Measurements from ENCODE around the gene ICE1.
A peak's percentile ranks its signal among the peaks of the same experiment; 100 is the strongest.

The ICE1 gene

DNA sequence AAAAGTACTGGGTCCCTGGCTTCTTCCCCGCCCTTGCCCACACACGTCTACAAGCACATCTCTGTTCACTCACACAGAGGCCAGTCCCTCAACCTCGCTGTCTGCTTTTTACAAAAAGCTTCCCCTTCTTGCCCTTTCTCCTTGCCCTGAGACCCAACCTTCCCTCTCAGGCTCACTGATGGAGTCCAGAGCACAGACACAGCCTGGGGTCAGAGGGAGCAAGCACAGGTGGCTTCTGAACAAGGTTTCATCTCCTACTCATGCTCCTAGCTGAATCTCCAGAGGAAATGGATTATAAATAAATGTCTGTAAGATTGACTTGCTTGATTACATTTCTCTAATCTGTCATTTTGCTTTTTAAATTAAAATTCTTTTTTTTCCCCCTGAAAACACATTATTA is 101.8 kb downstream of the ICE1 start:
- Histone ChIP-seq H3K4me2 (ENCODE audit: insufficient read depth, low read length) (no peak overlapping the region), H2AFZ (ENCODE audit: low read depth, low read length) (peak overlapping the region; percentile 79), H3K27ac (ENCODE audit: low read length) (no peak overlapping the region), H4K20me1 (ENCODE audit: insufficient read depth, low read length) (no peaks in the 10 kb centered on the region), H3K4me3 (ENCODE audit: low read depth in 1 of 2, low read length in 2 of 2) (no peak overlapping the region), H3K9me3 (ENCODE audit: insufficient read depth, low read length, severe bottlenecking) (peaks cover 3% of the 10 kb centered on the region), H3K79me2 (ENCODE audit: insufficient read depth, low read length) (no peaks in the 10 kb centered on the region), H3K36me3 (ENCODE audit: insufficient read depth, low read length) (no peaks in the 10 kb centered on the region), H3K9ac (ENCODE audit: low read depth, low read length) (no peak overlapping the region), H3K27me3 (ENCODE audit: insufficient read depth, low read length, poor library complexity) (no peaks in the 10 kb centered on the region), H3K4me1 (ENCODE audit: insufficient read depth, low read length) (peaks cover 9% of the 10 kb centered on the region)
- TF ChIP-seq, protein P1, sequence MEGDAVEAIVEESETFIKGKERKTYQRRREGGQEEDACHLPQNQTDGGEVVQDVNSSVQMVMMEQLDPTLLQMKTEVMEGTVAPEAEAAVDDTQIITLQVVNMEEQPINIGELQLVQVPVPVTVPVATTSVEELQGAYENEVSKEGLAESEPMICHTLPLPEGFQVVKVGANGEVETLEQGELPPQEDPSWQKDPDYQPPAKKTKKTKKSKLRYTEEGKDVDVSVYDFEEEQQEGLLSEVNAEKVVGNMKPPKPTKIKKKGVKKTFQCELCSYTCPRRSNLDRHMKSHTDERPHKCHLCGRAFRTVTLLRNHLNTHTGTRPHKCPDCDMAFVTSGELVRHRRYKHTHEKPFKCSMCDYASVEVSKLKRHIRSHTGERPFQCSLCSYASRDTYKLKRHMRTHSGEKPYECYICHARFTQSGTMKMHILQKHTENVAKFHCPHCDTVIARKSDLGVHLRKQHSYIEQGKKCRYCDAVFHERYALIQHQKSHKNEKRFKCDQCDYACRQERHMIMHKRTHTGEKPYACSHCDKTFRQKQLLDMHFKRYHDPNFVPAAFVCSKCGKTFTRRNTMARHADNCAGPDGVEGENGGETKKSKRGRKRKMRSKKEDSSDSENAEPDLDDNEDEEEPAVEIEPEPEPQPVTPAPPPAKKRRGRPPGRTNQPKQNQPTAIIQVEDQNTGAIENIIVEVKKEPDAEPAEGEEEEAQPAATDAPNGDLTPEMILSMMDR (IDR thresholded peaks at IDR 0.05; ENCODE audit: borderline replicate concordance, extremely low read depth, low read length, poor library complexity, severe bottlenecking), result no peak
- TF ChIP-seq EZH2 (IDR thresholded peaks at IDR 0.05; ENCODE audit: borderline replicate concordance, low read depth, low read length, severe bottlenecking), result no peak
- DNase-seq (no peak), ATAC-seq (ENCODE audit: insufficient read depth, low read depth) (no peak)

DNA sequence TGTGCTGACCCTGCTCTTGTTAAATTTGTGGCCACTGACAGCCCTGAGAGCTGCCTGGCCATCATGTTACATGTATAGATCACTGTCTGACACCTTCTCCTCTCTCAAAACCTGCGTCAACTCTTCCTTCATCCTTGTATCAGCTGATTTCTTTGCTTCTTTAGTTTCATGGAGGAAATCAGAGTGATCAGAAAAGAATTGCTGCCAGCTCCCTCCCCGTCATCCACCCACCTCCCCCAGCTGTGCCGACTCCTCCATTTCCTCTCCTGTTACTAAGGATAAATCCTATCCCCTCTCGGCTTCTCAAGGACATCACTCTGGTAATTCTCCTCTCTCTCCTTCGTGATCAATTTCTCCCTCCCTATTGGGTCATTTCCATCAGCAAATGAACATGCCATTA is 108.9 kb downstream of the ICE1 start:
- Histone ChIP-seq H3K27ac (ENCODE audit: low read length) (no peak overlapping the region), H3K4me1 (ENCODE audit: insufficient read depth, low read length) (no peaks in the 10 kb centered on the region), H3K4me2 (ENCODE audit: insufficient read depth, low read length) (no peak overlapping the region), H3K9ac (ENCODE audit: low read depth, low read length) (no peak overlapping the region), H3K9me3 (ENCODE audit: insufficient read depth, low read length, severe bottlenecking) (no peaks in the 10 kb centered on the region), H4K20me1 (ENCODE audit: insufficient read depth, low read length) (no peaks in the 10 kb centered on the region), H3K36me3 (ENCODE audit: insufficient read depth, low read length) (no peaks in the 10 kb centered on the region), H3K4me3 (ENCODE audit: low read depth in 1 of 2, low read length in 2 of 2) (no peak overlapping the region), H3K79me2 (ENCODE audit: insufficient read depth, low read length) (no peaks in the 10 kb centered on the region), H2AFZ (ENCODE audit: low read depth, low read length) (no peak overlapping the region), H3K27me3 (ENCODE audit: insufficient read depth, low read length, poor library complexity) (peaks cover 5% of the 10 kb centered on the region)
- ATAC-seq (ENCODE audit: insufficient read depth, low read depth), result no peak
- TF ChIP-seq EZH2 (IDR thresholded peaks at IDR 0.05; ENCODE audit: borderline replicate concordance, low read depth, low read length, severe bottlenecking), result no peak
- TF ChIP-seq, protein P1 (IDR thresholded peaks at IDR 0.05; ENCODE audit: borderline replicate concordance, extremely low read depth, low read length, poor library complexity, severe bottlenecking), result no peak
- no peak for DNase-seq

DNA sequence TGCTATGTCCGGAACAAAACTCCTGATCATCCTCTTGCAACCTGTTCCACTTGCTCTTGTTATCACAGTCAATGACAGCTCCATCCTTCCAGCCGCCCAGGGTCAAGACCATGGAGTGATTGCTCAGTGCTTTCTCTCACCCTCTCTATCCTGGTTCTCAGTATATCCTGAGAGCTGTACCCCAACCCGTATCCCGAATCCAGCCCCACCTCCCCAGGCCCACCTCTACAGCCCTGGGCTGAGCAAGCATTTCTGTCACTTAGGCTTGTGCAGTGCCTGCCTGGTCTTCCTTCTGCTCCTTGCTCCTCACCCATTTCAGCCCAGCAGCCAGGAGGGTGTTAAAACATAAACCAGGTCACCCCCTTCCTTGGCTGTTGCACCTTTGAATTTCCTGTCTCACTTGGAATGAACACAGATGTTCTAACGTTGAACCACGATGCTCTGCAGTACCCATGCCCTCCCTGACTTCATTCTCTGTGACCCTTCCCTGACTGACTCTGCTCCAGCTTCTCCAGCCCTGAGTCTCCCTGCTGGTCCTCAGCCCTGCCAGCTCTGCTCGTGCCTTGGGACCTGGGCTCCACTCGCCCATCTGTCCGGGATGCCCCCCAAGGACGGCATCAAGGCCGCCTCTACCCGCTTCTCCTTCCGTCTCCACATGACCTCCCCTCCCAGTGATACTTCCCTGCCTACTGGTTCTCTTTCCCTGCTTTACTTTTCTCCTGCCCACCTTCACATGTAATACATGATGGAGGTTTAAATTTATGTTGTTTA is 110.0 kb downstream of the ICE1 start:
- TF ChIP-seq, protein P1 (IDR thresholded peaks at IDR 0.05; ENCODE audit: borderline replicate concordance, extremely low read depth, low read length, poor library complexity, severe bottlenecking), result no peak
- no peak for TF ChIP-seq EZH2 (IDR thresholded peaks at IDR 0.05; ENCODE audit: borderline replicate concordance, low read depth, low read length, severe bottlenecking)
- Histone ChIP-seq H3K27ac (ENCODE audit: low read length) (no peak overlapping the region), H3K9ac (ENCODE audit: low read depth, low read length) (no peak overlapping the region), H3K36me3 (ENCODE audit: insufficient read depth, low read length) (no peaks in the 10 kb centered on the region), H3K4me3 (ENCODE audit: low read depth in 1 of 2, low read length in 2 of 2) (no peak overlapping the region), H3K79me2 (ENCODE audit: insufficient read depth, low read length) (no peaks in the 10 kb centered on the region), H4K20me1 (ENCODE audit: insufficient read depth, low read length) (no peaks in the 10 kb centered on the region), H3K4me2 (ENCODE audit: insufficient read depth, low read length) (no peak overlapping the region), H3K9me3 (ENCODE audit: insufficient read depth, low read length, severe bottlenecking) (no peaks in the 10 kb centered on the region), H3K27me3 (ENCODE audit: insufficient read depth, low read length, poor library complexity) (peaks cover 5% of the 10 kb centered on the region), H2AFZ (ENCODE audit: low read depth, low read length) (no peak overlapping the region), H3K4me1 (ENCODE audit: insufficient read depth, low read length) (no peaks in the 10 kb centered on the region)
- ATAC-seq (ENCODE audit: insufficient read depth, low read depth), result no peak
- DNase-seq, result no peak
